Measurements from ENCODE around the gene PARP12.

Gene PARP12

DNA sequence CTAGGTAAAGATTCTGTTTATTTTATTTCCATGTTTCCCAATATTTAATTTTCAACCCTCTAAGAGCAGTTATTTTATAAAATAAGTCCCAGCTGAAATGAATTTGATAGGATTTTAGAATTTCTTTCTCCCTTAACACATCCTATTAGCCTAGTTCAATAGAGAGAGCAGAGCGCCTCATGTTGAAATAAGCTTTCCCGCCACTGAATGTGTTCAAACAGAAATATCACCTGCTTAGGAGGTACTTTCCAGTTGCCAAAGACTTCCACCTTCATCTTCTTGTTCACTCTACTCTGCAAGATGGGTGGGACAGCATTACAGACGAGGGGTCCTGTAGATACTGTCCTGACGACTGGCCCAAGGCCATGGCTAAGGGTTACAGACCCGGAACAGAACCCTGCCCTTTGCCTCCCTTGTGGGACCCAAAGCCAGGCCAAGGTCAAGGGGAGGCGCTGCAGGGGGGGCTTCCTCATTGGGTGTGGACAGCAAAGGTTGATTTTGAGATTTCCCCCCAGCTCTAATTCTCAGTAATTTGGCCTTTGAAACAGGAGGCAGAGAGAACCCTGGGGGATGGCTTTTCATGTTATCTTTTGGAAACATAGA, 62.0 kb downstream of the PARP12 start:
- TF ChIP-seq, protein P1, sequence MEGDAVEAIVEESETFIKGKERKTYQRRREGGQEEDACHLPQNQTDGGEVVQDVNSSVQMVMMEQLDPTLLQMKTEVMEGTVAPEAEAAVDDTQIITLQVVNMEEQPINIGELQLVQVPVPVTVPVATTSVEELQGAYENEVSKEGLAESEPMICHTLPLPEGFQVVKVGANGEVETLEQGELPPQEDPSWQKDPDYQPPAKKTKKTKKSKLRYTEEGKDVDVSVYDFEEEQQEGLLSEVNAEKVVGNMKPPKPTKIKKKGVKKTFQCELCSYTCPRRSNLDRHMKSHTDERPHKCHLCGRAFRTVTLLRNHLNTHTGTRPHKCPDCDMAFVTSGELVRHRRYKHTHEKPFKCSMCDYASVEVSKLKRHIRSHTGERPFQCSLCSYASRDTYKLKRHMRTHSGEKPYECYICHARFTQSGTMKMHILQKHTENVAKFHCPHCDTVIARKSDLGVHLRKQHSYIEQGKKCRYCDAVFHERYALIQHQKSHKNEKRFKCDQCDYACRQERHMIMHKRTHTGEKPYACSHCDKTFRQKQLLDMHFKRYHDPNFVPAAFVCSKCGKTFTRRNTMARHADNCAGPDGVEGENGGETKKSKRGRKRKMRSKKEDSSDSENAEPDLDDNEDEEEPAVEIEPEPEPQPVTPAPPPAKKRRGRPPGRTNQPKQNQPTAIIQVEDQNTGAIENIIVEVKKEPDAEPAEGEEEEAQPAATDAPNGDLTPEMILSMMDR (IDR thresholded peaks at IDR 0.05) = no peak

GRCh38 chr7:139999516-139999915, 63.2 kb downstream of the PARP12 start:
- TF ChIP-seq, protein P1 (IDR thresholded peaks at IDR 0.05) = no peak

- TF ChIP-seq, protein P1 (IDR thresholded peaks at IDR 0.05) = no peak
Measured at GRCh38 chr7:139998572-139998971, 64.2 kb downstream of the PARP12 start.

DNA sequence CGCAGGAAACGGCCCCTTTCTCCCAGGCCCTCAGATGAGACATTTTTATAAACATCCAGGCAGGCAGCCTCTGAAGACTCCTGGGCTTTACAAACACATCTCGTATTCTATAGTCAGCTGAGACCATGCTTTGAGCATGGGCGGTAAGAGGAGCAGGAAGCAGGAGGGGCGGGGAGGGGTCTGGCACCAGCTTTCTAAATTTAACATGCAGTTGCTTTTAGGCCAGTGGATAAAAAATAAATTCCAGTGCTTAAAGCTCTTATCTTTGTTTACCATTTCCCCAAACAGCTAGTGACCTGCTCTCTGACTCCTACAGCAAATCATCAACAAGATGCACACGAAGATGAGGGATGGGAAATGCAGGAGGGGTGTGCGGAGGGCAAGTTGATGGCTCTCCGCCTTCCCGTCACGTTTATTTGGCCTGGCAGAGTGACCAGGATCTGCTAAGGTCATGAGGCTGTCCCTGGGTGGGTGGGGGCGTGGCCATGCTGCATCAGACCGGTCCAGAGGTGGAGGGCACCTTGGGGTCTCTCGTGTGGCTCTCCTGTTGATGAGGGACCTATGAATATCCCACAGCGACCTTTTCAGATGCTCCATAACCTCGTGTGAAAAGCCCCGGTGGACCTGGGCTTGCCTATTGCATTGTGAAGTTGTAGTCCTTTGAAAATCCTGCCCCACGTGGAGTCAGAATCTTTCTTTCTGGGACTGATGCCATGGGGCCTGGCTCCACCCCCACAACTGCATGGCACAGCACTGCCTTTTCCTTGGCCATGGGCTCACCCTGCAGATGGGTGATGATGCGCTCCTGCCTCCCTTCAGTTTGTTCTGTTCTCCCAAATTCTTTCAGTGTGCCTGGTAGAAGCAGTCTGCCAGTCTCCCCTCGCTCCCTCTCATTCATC, 67.5 kb downstream of the PARP12 start:
- TF ChIP-seq, protein P1 (IDR thresholded peaks at IDR 0.05) = no peak

DNA sequence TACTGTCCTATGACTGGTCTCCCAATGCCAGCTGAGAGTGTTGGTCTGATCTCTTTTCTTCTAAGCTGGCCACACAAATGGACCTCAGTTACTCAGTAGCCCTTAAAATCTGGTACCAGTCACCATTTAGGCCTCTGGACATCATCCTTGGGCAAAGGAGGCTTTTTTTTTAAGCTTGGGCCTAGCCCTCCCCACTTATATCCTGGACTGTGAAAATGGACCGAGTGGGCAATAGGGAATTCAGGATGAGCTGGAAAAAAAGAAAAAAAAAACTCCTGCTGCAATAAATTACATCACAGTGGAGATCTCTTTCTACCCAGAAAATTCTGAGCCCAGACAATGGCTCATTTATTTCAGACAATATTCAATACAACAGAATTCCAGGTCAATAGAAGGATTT, 68.4 kb downstream of the PARP12 start:
- TF ChIP-seq, protein P1 (IDR thresholded peaks at IDR 0.05) = no peak

- TF ChIP-seq, protein P1 (IDR thresholded peaks at IDR 0.05) = no peak
Measured at GRCh38 chr7:139993592-139993991, 69.2 kb downstream of the PARP12 start.

- TF ChIP-seq, protein P1 (IDR thresholded peaks at IDR 0.05) = no peak
Measured at GRCh38 chr7:139993169-139993568, 69.6 kb downstream of the PARP12 start.

Measured in LNCAP (cell line).